Right renal cortex interstitium (tissue), 3 donors: Measurements from ENCODE around the gene GNPNAT1. TPM values are rescaled to one million over a fixed set of nuclear protein-coding genes. Genes with fewer than 3 reads are reported as not detected.
"Not testable (repeated sequence)": the region's sequence is repeated elsewhere in the genome, so short reads cannot be mapped to it uniquely, and the experiment has no call there.

Source experiments
- DNase-seq, 3 donors: peaks; one replicate each; pipeline ENCODE4 v3.0.0-alpha.2; 2013; ENCODE audit warnings: low read depth in 3 of 3, low spot score in 2 of 3
- polyA plus RNA-seq, 3 donors: library from polyadenylated mRNA; unstranded; fragments of 120-200 nt; gene quantifications; one replicate each; pipeline ENCODE4 v1.2.1, GENCODE V29; 2013; ENCODE audit not compliant: insufficient read length in 3 of 3

Gene GNPNAT1
- polyA plus RNA-seq, 3 donors: 35.4 to 40.3 (median 37.8) TPM

DNA sequence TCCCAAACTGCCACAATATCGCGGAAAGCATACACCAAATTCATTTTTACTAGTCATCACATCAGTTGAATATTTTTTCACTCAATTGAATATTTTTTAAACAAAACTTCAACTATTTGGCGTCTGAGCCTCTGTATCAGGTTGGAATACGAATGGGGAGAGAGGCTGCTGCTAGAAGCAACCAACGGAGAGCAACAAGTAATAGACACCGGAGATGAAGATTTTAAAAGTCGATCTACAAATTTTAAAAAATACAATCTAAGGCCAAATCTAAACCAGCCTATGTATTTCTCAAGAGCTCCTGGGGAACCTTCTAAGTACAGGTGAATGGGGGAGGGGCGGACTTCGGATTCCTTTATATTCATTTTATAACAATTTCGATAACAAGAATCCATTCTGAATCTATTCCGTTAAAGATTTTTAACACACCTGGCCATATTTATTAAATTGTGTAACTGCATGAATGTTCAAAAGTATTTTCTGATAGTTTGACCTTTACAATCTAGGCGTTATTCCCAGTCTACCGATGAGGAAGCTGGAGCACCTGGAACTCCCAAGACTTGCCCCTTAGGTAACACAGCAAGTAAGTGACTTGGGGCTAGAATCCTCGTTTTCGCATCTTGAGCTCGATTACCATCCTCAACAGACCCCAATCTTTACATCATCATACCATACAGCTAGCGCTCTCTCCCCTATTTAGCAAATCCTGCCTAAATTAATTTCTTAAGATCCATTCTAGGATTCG is 1.2 kb downstream of the GNPNAT1 start:
- DNase-seq: no peak

DNA sequence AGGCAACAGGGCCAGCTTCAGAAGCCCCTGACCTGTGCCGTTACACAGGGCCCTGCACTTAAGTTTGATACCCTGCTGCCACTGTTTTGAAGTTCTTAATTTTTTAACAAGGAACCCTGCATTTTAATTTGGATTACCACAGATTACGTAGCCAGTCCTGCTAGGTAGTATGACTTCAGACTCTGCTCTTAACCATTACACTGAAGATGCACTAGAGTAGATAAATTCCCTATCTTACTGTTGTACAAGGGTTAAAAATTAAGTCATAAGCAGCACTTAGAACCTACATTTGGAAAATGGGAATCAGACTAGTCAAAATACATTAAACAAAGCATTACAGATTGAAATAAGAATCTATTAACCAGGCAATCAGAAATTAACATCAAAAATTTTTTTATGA is 2.3 kb downstream of the GNPNAT1 start:
- no peak for DNase-seq

DNA sequence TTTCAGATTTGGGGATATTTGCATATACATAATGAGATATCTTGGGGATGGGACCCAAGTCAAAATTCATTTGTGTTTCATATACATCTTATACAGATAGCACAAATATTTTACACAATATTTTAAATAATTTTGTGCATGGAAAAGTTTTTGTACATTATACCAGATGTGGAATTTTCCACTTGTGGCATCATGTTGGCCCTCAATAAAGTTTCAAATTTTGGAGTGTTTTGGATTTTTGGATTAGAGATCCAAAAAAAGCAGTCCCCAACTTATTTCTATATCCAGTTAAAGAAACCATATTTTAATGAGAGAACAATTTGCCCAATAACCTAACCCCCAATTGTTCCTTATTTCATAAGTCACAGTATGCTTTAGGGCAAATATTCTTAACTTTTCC is 4.5 kb downstream of the GNPNAT1 start:
- no peak for DNase-seq

DNA sequence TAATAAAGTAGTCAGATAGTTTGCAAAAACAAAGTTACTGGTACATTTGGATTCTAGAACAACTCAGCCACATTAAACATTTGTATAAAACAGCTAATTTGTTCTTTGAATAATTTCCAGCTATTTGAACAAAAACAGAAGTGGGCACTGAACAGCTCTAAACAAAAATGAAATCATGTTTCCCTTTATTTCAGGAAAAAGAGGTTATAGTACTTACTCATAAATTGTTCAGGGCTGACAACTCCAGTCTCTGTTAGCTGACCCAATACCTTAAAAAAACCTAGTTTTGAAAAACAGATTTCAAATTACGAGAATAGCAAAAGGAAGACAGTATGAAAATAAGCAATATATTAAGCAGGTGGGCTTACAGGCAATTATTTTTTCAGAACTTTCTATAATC is 8.2 kb downstream of the GNPNAT1 start:
- DNase-seq: no peak

- DNase-seq: no peak
Measured at GRCh38 chr14:52781629-52782028, 9.8 kb downstream of the GNPNAT1 start.

GRCh38 chr14:52780893-52781292 is 10.5 kb downstream of the GNPNAT1 start:
- no peak for DNase-seq

GRCh38 chr14:52778702-52779101 is 12.7 kb downstream of the GNPNAT1 start:
- no peak for DNase-seq

DNA sequence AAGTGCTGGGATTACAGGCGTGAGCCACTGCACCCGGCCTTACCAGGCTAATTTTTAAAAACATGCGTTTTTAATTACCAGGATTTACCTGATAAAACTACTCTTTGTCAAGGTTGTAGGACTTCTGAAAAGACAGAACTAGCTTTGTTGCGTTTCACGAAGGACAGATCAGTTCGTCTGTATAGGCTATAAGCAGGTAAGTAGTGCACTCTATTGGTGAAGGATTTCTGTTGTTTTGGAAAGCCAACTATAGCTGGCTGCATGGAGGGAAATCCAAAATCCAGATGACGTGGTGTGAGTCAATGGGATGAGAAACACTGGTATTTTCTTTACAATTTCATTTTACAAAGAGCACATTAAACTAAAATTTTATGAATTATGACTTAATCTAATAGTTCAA is 14.6 kb downstream of the GNPNAT1 start:
- DNase-seq: no peak

GRCh38 chr14:52769887-52770286 is 21.5 kb downstream of the GNPNAT1 start:
- no peak for DNase-seq

GRCh38 chr14:52767058-52767833 is 24.2 kb downstream of the GNPNAT1 start:
- no peak for DNase-seq

GRCh38 chr14:52762923-52763322 is 28.5 kb downstream of the GNPNAT1 start:
- not testable (repeated sequence) for DNase-seq

GRCh38 chr14:52759145-52759544 is 32.3 kb downstream of the GNPNAT1 start:
- no peak for DNase-seq

DNA sequence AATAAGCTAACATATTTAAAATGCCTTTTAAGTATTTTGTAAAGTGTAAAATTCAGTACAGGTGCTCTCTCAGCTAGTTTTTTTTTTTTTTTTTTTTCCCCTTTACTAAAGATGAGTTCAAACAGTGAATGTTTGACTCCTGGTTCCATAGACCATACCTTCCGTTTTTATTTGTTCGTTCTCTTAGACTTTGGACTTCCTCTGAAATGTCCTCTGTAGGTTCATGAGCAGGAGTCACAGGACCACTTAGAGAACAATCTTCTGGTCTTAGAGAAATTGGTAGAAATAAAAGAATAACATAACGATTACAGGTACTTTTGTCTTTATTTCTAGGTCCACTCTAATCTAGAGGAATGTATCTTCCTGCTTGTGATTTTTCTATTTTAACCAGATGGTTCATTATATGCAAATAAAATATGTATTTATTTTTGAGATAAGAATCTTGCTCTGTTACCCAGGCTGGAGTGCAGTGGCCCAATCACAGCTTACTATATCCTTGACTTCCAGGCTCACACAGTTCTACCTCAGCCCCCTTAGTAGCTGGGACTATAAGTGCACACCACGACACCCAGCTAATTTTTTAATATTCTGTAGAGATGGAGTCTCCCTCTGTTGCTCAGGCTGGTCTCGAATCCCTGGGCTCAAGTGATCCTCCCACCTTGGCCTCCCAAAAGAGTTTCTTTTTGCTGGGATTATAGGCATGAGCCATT is 35.6 kb downstream of the GNPNAT1 start:
- DNase-seq: no peak

GRCh38 chr14:52748647-52749292 is 42.6 kb downstream of the GNPNAT1 start:
- DNase-seq: no peak

GRCh38 chr14:52741865-52742264 is 49.5 kb downstream of the GNPNAT1 start:
- no peak for DNase-seq

- DNase-seq: no peak
Measured at GRCh38 chr14:52740751-52741150, 50.7 kb downstream of the GNPNAT1 start.

DNA sequence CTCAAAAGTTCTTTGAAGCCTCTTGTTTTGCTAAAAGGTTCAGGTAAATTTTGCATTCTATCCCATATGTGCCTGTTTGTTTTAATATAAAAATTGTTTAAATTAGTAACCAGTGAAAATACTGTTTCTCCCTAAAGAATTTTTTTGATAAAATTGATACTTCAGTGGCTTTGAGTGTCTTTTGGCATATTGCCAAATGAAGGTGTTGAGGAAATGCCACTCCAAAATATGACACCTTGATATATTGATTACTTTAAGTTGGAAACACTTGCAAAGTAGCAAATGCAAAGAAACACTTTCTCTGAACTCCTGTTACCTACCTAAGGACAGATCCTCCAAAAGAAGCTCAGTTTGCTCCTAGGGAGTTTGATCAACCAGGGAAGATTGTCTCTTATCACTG is 53.0 kb downstream of the GNPNAT1 start:
- DNase-seq: no peak

- no peak for DNase-seq
Measured at GRCh38 chr14:52735921-52736489, 55.4 kb downstream of the GNPNAT1 start.

DNA sequence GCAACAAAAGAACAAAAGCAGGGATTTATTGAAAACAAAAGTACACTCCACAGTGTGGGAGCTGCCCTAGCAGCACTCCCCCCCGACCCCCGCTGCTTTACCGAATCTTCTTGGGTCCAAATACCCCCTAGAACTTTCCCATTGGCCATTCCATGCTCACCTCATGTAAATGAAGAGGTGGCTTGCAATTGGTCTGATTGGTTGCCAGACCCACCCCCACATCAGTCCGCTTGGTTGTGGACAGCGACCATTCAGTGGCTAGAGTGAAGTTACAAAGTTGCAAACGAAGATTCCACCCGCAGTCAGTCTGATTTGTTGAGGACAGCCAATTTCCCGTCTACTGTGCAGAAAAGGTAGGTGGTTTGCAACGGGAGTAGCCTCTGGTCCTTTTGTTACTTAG is 57.6 kb downstream of the GNPNAT1 start:
- no peak for DNase-seq

DNA sequence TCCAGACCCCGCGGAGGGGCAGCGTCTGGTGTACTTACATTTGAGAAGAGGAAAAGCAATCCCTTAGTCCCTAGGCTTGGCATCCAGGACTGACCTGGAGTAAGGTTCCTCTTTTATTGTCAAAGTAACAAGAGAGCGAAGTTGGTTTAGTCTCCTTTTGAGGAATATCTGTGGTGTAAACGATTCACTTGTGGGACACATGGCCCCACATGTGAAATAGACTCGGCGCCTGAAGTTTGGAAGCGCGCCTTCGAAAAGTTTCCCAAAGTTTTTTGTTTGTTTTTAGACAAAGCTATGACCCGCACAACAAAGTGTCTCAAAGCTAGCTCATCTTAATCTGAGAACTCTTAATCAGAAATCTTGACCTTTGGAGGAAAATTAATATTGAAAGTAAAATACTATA is 60.7 kb downstream of the GNPNAT1 start:
- DNase-seq: peak in 2 of 3 donors; percentile 23 to 52
